HG02943 (cell line): ENCODE measurements around the gene PDCD7.
A peak's percentile ranks its signal among the peaks of the same experiment; 100 is the strongest.
"Not testable (repeated sequence)": the region's sequence is repeated elsewhere in the genome, so short reads cannot be mapped to it uniquely, and the experiment has no call there.

Experiments
- ATAC-seq: cut with Tn5 transposase; IDR thresholded peaks from one replicate; pipeline ENCODE4 v1.9.1; 2021; ENCODE audit warnings: mild to moderate bottlenecking, low read depth, moderate library complexity; ENCODE audit not compliant: unreplicated experiment

PDCD7 gene

GRCh38 chr15:65132878-65133547 lies 595 bp downstream of the PDCD7 start:
- peak; percentile 22 for ATAC-seq

GRCh38 chr15:65130941-65131340 lies 2.7 kb downstream of the PDCD7 start:
- ATAC-seq: no peak

- no peak for ATAC-seq
Observed at GRCh38 chr15:65115542-65115941, 18.1 kb downstream of the PDCD7 start.

- ATAC-seq: no peak
Observed at GRCh38 chr15:65115086-65115485, 18.5 kb downstream of the PDCD7 start, which contains the start of gene UBAP1L. UBAP1L (minus strand) TSS chr15:65115200; CDS start chr15:65106215, 8,985 bp downstream.

- no peak for ATAC-seq
Observed at GRCh38 chr15:65110676-65111292, 22.8 kb downstream of the PDCD7 start.

GRCh38 chr15:65106011-65106590 lies 27.5 kb downstream of the PDCD7 start:
- ATAC-seq: no peak

GRCh38 chr15:65105038-65105437 lies 28.6 kb downstream of the PDCD7 start:
- no peak for ATAC-seq

GRCh38 chr15:65102912-65103311 lies 30.7 kb downstream of the PDCD7 start:
- ATAC-seq: no peak

GRCh38 chr15:65101891-65102708 lies 31.5 kb downstream of the PDCD7 start:
- no peak for ATAC-seq

- no peak for ATAC-seq
Observed at GRCh38 chr15:65101411-65101890, 32.2 kb downstream of the PDCD7 start.

GRCh38 chr15:65100442-65100841 lies 33.2 kb downstream of the PDCD7 start:
- no peak for ATAC-seq

GRCh38 chr15:65099801-65100200 lies 33.8 kb downstream of the PDCD7 start:
- not testable (repeated sequence) for ATAC-seq

GRCh38 chr15:65099336-65099735 lies 34.3 kb downstream of the PDCD7 start:
- ATAC-seq: no peak

- ATAC-seq: no peak
Observed at GRCh38 chr15:65097651-65098263, 35.9 kb downstream of the PDCD7 start.

- no peak for ATAC-seq
Observed at GRCh38 chr15:65096481-65097385, 36.9 kb downstream of the PDCD7 start.

- ATAC-seq: no peak
Observed at GRCh38 chr15:65095747-65096104, 37.9 kb downstream of the PDCD7 start.

GRCh38 chr15:65095011-65095746 lies 38.4 kb downstream of the PDCD7 start:
- ATAC-seq: no peak

- ATAC-seq: no peak
Observed at GRCh38 chr15:65094294-65094995, 39.2 kb downstream of the PDCD7 start.
